Inflammatory macrophage (primary cell): ENCODE results near the gene TMCO4.
"Not testable (repeated sequence)": the region's sequence is repeated elsewhere in the genome, so short reads cannot be mapped to it uniquely, and the experiment has no call there.

Source experiments
- DNase-seq, 2 donors: peaks; one replicate each; pipeline ENCODE4 v3.0.0-alpha.2; 2020 to 2022

Gene TMCO4

GRCh38 chr1:19635646-19636045, 164.1 kb downstream of the TMCO4 start:
- no peak for DNase-seq

DNA sequence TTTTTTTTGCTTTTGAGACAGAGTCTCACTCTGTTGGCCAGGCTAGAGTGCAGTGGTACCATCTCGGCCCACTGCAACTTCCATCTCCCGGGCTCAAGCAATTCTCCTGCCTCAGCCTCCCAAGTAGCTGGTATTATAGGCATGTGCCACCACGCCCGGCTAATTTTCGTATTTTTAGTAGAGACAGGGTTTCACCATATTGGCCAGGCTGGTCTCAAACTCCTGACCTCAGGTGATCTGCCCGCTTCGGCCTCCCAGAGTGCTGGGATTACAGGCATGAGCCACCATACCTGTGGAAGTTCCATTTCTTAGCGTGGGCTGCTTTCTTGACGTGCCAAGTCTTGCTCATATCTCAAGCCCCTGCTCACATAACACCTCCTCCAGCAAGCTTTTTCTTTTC, 164.7 kb downstream of the TMCO4 start:
- DNase-seq: not testable (repeated sequence)

DNA sequence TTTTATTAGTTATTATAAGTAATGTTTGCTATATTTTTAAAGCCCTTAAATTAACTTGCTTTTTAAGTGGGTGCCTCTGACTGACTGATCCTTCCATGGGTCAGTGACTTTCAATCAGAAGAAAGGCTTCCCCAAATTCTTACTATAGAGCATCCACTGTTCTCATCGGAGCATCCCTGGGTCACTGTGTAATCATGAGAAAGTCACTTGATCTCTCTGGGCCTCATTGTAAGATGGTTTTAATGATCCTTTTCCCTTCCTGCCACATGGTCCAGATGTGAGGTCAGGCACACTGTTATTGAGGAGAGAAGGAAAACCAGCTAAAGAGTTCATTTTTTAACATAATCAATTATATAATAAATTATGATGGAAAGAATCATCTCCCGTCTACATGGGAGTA, 166.6 kb downstream of the TMCO4 start:
- no peak for DNase-seq
